GM19023 (cell line): Measurements from ENCODE around the gene DENND4C.
"Not testable (repeated sequence)": the region's sequence is repeated elsewhere in the genome, so short reads cannot be mapped to it uniquely, and the experiment has no call there.

ENCODE experiments used
- ATAC-seq: cut with Tn5 transposase; IDR thresholded peaks from one replicate; pipeline ENCODE4 v1.9.1; 2021; ENCODE audit warnings: mild to moderate bottlenecking, moderate library complexity; ENCODE audit not compliant: unreplicated experiment

The DENND4C gene

DNA sequence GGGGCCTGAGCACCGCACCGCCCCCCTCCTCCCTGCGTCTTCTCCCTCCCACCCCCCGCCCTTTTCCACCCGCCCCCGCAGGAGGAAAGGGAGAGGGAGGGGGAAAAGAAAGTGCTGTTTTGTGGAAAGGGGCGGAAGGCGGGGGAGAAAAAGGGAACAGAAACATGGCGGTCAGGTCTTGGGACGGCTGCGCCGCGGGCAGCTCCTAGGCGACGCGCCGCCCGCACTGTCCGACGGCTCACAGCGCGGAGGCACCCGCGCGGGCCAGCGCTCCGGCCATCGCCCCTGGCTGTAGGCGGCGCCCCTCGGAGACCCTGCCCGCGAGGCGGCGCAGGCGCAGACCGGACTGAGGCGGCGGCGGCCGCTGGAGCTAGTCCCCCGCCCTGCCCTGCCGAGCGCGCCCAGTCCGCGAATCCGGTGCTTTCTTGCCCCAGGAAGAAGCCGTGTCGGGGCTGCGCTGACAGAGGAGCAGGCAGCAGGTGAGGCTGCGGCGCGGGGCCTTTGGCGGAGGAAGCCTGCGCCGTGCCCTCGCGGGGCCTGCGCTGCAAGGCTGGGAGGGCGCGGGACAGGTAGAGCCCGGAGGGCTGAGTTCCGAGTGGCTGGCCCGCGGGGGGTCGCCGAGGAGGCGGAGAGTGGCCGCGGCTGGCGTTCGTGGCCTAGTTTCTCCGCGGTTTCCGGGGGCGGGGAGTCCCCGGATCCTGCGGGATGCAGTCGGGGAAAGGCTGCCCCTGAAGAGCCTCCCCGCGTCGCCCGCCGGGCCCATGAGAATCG lies at the start of gene DENND4C:
DENND4C (plus strand) TSS at position 339 of the 771 bp plus-strand sequence. CDS start 45,482 bp downstream, outside the sequence.
- ATAC-seq = peak; percentile 81

DNA sequence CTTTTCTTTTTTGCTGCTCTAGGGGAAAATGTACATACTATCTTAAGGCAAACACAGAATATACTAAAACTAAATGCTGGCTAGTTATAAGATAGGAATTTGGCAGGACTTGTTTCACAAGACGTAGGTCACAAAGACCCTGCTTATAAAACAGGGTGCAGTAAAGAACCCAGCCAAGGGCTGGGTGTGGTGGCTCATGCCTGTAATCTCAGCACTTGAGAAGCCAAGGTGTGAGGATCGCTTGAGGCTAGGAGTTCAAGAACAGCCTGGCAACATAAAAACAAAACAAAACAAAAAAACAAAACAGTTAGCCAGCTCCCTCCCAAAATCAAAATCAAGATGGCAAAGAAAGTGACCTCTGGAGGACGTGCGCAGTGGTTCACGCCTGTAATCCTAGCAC lies 49.5 kb upstream of the DENND4C start:
- ATAC-seq = no peak

GRCh38 chr9:19181561-19181960 lies 48.9 kb upstream of the DENND4C start:
- no peak for ATAC-seq

DNA sequence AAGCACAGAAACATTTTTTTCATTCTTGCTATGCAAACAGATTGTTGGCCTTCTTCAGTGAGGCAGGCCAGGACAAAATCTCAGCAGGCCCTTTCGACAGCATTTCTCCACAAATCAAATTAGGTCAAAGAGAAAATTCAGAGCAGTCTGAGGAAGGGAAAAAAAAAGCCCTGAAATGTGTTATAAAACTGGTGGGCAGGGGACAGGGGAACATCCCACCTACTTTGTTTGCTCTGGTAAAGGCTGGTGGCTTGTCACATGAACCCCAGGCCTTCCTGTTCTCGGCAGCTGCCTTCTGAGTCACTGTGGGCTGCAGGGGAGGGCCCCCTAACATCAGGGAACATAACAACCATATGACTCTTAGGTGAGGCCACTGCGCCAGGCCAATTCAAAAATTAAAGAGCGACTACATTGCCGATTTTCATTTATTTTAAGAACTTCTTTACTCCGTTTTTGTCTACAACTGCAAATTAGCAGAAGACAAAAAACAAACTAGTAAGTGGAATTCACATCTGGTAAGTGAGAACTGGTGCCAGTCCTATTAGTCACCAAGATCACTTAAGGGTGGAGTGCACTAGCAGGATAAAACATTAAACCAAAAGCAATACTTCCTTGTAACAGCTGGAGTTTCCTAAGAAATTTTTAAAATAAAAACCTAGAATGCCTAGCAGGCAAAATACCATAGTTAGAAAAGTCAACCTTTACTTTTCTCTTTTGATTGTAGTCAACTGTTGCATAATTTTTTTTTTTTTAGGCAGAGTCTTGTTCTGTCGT lies 46.2 kb upstream of the DENND4C start:
- peak; percentile 100 for ATAC-seq

DNA sequence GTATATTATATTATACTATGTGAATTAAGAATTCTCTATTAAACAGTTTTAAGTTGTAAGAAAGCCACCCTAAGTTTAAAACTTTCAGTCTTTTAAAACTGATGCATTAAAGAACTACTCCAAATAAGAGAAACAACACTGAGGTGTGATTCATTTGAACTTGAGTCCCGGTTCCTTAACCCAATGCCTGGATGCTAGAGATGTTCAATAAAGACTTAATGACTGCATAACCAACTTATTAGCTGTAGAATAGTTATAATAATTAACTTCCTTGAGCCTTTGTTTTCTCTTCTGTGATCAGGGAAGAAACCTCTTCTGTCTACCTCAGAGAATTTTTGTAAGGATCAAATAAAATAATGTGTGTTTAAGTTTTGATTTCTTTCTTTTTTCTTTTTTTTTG lies 45.3 kb upstream of the DENND4C start:
- no peak for ATAC-seq

DNA sequence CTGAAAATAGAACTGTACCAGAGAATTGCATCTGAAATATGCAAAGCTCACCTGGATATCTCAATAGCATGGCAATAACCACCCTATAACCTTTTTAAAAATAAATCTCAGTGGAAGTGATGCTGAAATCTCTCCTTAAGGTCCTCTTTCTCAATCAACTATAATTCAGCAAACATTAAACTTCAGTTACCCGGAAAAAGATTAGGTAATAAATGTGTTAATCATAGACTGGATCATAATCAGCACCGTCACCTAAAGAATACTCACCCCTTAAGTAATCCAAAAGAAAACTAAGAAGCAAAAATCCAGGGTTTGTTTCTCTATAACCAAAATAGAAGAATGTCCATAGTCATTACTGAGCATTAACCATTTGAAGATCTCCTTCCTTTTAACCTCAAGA lies 44.3 kb upstream of the DENND4C start:
- ATAC-seq = no peak

GRCh38 chr9:19188771-19189170 lies 41.7 kb upstream of the DENND4C start:
- ATAC-seq = no peak

GRCh38 chr9:19192202-19193028 lies 38.1 kb upstream of the DENND4C start:
- no peak for ATAC-seq

DNA sequence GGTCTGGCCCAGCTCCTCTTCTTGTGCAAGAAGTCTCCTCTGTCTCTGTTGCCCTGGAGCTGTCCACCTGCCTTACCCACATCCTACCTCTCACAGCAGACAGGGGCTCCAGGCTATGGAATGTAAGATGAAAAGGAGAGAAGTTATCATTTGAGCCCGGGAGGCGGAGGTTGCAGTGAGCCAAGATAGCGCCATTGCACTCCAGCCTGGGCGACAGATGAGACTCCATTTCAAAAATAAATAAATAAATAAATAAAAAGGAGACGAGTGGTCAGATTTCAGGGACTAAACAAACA lies 37.5 kb upstream of the DENND4C start:
- ATAC-seq = no peak

DNA sequence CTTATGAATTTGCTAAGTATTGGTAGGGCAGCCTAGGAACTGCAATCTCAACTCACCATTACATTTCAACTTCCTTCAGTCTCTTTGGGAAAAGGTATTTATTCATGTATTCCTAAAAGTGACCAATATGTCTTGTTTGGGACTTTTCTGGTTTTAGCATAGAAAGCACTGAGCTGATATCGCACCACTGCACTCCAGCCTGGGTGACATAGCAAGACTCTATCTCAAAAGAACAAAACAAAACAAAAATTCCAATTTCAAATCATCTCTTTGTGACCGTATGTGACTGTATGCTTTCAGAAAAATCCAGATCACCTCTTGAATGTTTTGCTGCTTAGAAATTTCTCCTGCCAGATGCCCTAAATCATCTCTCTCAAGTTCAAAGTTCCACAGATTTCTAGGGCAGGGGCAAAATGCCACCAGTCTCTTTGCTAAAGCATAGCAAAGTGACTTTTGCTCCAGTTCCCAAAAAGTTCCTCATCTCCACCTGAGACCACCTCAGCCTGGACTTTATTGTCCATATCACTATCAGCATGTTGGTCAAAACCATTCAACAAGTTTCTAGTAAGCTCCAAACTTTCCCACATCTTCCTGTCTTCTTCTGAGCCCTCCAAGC lies 37.0 kb upstream of the DENND4C start:
- ATAC-seq = not testable (repeated sequence)

DNA sequence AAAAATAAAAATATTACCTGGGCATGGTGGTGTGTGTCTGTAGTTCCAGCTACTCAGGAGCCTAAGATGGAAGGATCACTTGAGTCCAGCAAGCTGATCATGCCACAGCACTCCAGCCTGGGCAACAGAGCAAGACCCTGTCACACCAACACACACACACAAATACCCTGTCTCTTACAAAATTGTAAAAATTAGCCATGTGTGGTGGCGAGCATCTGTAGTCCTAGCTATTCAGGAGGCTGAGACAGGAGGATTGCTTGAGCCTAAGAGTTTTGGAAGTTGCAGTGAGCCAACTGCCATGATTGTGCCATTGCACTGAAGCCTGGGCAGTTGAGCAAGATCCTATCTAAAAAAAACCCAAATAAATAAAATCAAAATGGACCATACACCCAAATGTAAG lies 32.1 kb upstream of the DENND4C start:
- no peak for ATAC-seq

- no peak for ATAC-seq
Observed at GRCh38 chr9:19199012-19199411, 31.5 kb upstream of the DENND4C start.

DNA sequence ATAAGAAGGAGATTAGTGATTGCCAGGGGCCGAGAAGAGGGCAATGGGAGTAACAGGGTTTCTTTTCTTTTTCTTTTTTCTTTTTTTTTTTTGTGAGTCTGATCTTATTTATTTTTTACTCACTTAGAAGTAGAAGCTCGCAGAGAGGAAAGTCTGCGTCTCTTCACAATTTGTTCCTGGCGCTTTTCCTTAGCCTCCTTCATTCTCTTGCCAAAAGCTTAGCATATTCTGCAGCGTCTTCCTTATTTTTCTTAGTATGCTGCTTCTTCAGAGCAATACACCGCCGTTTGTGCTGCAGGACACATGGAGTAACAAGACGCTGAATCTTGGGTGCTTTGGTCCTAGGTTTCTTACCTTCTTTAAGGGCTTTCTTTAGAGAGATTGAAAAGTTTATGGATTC lies 30.3 kb upstream of the DENND4C start:
- no peak for ATAC-seq

- no peak for ATAC-seq
Observed at GRCh38 chr9:19201899-19202891, 28.3 kb upstream of the DENND4C start.

DNA sequence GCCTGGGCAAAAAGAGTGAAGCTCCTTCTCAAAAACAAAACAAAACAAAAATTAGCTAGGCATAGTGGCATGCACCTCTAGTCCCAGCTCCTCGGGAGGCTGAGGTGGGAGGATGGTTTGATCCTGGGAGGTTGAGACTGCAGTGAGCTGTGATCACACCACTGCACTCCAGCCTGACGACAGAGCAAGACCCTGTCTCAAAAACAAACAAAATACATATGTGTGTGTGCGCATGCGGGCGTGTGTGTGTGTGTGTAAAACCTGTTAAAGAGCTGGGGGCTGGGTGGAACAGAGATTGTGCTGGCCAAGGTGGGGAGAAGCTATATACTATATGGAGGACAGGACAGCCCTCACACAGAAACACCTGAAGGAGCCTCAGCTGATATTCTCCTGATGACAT lies 27.4 kb upstream of the DENND4C start:
- no peak for ATAC-seq

DNA sequence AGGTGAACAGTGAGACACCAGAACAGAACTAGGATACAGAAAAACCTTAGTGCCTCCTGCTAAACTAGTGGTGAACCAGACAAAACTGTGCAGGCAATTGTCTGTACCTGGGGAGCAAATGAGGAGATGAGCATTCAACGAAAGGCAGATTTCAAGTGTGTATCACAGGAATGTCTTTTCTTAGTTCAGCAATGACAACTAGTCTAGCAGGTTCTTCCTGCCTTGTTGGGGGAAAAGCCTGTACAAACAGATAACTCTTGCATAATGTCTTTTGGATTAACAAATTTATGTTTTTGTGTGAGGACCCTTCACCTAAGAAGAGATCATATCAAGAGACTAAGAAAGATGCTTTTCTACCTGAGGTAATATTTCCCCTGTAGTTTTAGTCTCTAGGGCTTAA lies 21.8 kb upstream of the DENND4C start:
- no peak for ATAC-seq

DNA sequence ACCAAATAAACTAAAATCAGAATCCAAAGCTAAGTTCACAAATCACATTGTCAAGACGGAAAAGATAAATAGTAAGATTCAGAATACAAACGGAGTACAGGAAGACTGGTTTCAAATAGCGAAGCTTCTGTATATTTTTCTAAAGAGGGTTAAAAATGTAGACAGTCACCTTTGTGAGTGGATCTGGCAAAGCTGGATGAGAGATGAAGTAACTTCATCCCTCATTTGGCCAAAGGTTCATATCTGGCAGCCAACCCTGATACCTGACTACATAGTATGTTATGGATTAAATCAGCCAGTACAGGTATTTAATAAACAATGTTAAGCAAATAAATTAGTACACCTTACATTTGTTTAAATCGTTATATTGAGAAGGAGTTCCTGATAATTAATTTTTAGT lies 21.3 kb upstream of the DENND4C start:
- ATAC-seq = no peak

DNA sequence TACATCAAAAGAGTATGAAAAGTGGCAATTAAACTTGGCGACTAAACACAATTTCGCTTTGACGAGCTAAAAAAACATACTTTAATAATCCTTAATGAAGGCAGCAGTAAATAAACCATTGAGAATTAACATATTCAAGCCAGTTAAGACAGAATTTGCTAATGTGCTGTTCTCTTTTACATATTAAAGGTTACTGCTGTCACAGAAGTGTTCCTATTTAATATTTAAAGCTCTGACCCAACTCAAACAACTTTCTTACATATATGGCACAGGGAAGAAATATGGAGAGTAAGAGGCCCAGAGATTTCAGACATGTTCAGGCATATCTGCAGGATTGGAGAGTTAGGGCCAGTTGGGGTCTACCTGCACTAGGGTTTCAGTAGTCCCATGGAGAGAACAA lies 16.7 kb upstream of the DENND4C start:
- ATAC-seq = no peak

GRCh38 chr9:19216466-19216865 lies 14.0 kb upstream of the DENND4C start:
- ATAC-seq = no peak

DNA sequence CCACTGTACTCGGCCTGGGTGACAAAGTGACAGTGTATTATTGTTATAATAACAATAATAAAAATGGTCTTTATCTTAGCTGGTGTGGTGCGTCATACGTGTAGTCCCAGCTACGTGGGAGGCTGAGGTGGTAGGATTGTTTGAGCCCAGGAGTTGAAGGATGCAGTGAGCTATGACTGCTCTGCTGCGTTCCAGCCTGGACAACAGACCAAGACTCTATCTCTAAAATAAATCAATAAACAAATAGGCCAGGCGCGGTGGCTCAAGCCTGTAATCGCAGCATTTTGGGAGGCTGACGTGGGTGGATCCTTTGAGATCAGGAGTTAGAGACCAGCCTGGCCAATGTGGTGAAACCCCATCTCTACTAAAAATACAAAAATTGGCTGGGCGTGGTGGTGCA lies 9.2 kb upstream of the DENND4C start:
- no peak for ATAC-seq
